GM19372 (cell line): ENCODE results near the gene WDR90.

ENCODE experiments used
- ATAC-seq: cut with Tn5 transposase; IDR thresholded peaks from one replicate; pipeline ENCODE4 v1.9.1; 2021; ENCODE audit warnings: mild to moderate bottlenecking, low read depth, moderate library complexity; ENCODE audit not compliant: unreplicated experiment

The WDR90 gene

GRCh38 chr16:648781-649589 is at the start of gene WDR90:
WDR90 (plus strand) TSS chr16:649365; CDS start chr16:649417, 52 bp downstream.
- peak; percentile 80 for ATAC-seq

- ATAC-seq, result no peak
Measured at GRCh38 chr16:600781-601180, 48.4 kb upstream of the WDR90 start.

DNA sequence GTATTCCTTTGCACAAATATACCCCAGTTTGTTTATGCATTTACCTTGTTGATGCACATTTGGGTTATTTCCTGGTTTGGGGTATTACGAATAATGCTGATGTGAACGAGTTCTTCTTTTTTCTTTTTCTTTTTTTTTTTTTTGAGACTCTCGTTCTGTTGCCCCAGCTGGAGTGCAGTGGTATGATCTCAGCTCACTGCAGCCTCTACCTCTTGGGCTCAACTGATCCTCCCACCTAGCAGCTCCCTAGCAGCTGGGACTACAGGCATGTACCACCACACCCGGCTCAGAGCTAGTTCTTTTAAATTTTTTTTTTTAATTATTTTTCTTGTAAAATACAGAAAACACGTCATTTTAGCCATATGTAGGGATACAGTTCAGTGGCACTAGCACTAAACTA is 45.2 kb upstream of the WDR90 start:
- ATAC-seq, result no peak

- ATAC-seq, result no peak
Measured at GRCh38 chr16:606656-607307, 42.4 kb upstream of the WDR90 start.

DNA sequence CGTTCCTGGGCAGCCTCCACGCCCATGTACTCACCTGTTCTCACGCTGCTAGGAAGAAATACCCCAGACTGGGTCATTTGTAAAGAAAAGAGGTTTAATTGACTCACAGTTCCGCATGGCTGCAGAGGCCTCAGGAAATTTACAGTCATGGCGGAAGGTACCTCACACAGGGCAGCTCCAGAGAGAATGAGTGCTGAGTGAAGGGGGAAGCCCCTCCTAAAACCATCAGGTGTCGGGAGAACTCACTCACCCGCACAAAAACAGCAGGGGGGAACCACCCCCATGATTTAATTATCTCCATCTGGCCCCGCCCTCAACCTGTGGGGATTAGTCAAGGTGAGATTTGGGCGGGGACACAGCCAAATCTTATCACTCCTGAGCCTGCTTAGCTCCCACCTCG is 41.1 kb upstream of the WDR90 start:
- no peak for ATAC-seq

DNA sequence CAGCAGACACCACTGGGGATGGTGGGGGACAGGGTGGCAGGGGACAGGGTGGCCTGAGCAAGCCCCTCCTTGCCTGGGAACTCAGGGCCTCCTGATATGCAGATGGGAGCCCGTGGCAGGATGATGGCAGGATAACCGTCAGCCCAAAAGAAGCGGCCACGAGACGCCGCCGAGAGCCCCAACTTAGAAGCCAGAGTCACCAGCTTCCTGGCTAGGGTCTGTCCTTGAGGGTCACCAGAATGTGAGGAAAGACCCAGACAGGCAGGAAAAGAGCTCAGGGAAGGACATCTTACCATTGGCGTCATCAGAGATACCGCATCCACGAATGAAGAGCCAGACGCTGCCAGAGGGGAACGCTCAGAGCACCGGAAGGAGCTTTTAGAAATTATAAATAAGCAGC is 39.8 kb upstream of the WDR90 start:
- ATAC-seq, result no peak

DNA sequence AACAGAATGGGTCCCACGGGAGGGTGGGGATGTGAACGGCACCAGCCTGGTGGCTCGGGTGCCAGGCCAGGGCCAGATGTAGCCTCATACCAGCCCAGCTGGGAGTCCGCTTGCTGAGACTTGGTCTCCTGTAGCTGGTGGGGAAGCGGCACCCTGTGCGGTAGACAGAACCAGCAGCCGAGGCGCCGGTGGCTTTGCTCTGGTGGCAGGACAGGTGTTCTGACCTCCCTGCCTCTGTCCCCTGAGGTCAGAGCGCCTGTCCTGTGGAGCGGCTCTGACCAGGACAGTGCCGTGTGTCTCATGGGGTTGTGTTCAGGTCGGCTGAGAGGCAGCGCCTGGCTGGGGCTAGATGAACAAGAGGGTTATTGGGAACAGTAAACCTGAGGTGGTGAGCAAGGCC is 39.2 kb upstream of the WDR90 start:
- ATAC-seq, result no peak

- ATAC-seq, result no peak
Measured at GRCh38 chr16:610513-611381, 38.4 kb upstream of the WDR90 start.

DNA sequence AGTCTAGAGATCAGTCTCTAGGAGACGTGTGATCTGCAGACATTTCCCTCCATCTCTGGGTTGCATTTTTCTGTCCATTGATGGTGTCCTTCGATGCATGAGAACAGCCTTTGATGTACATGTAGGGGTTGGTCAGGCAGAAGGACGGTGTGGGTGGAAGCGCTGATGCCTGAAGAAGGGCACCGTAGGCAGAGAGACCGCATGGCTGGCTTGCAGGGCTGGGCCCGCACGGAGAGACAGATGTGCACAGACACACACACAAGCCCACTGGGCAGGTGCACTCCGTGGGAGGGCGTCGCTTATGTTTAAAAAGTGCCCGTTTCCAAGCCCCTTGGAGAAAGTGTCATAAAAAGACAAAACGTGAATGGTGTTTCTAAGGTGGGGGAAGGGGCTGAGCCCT is 34.0 kb upstream of the WDR90 start:
- ATAC-seq, result no peak

GRCh38 chr16:616733-617586 is 32.2 kb upstream of the WDR90 start:
- no peak for ATAC-seq

DNA sequence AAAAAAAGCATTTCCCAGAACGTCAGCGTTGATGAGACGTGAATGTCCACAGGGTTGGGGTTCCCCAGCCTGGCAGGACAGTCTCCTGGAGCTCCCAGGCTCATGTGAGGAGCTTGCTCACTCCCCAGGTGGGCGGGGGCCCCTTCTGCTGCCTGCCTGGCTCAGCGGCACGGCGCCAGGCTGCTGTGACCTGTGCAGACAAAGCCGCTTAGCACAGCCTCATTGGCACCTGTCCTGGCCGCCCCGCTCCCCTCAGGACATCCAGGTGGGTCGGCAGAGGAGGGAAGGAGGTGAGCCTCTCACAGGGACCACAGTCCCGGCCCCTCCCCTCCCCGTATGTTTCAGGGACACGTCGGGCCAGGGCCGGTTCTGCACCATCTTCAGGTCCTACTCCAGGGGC is 31.3 kb upstream of the WDR90 start:
- no peak for ATAC-seq

DNA sequence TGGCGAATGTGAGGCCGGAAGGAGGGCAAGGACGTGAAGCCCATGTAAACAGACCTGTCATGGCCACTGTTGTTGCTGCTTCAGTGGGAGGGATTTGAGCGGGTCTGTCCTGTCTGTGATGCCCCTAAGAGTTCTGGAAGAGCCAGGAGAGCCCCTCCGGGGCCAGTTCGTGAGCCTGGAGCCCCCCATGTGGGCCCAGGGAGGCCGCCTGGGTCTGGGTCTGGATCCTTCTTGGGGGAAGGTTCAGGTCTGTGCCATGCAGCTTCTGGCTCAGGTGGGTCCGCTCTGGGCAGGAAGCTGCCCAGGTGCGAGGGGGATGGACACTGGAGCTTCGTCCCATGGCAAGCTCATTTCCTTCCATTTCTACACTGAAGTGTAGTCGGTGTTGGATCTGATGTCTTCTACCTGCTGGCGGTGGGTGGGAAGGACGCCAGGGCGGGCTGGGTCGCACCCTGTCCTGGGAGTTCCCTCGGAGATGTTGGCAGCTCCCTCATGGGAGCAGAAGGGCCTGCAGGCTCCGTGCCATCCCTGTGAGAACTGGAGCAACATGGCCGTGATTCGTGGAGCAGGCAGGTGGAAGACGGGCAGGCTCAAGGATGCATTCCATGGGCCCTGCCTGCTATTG is 29.6 kb upstream of the WDR90 start:
- ATAC-seq, result no peak

DNA sequence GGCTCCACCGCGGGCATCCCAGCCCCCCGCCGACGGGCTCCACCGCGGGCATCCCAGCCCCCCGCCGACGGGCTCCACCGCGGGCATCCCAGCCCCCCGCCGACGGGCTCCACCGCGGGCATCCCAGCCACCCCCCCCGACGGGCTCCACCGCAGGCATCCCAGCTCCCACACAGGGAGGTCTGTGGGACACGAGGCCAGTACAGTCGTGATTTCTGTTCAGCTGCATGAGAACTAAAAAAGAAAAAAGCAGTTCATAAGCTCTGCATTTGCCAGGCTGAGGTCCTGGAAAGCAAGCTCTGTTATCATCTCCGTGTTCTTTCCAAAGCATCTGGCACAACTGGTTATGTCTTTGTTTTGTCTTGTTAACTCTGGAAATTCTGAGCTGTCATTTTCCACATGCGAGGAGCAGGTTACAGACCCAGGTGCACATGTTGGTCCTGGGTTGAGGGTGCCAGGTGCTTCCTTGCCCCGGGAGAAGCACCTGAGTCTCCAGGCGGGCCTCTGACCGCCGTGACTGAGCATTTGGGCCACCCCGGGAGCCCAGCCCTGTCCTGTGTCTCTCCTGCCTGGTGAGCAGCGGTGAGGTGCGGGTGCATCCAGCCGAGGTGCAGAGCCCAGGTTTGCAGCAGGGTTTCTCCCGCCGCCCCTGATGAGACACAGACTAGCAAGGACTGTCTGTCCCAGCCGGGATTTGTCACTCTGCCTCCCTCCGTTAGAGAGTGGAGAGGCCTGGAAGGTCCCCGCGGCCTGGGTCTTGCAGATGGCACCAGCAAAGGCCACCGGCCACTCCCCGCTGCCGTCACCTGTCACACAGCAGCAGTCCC is 28.3 kb upstream of the WDR90 start:
- ATAC-seq, result no peak

DNA sequence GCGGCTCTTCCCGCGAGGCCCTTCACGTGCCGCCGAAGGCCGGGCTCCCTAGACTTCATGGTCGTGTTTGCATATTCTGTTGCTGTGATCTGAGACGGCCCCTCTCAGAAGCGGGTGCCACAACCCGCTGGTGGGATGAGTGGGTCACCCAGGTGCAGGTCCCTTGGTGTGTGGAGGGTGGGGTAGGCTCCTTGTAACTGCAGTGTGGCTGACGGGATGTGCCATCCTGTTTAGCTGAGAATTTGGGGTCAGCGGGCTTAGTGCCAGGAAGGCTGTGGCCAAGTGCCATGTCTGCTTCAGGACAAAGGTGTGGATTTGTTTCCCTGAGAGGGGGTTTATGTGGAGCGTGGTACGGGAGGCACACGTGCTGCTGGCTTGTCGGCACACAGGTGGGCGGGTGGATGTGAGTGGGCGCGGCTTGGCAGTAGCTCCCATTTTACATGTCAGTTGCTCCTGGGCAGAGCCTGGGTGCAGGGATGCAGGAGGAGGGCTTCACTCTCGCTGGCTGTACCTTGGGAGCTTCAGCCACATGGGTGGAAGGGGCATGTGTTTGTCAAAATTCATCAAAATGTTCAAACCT is 27.5 kb upstream of the WDR90 start:
- ATAC-seq, result no peak

GRCh38 chr16:622920-623280 is 26.3 kb upstream of the WDR90 start:
- no peak for ATAC-seq

GRCh38 chr16:624526-625070 is 24.6 kb upstream of the WDR90 start:
- no peak for ATAC-seq

- no peak for ATAC-seq
Measured at GRCh38 chr16:625117-625976, 23.8 kb upstream of the WDR90 start.
